Activated CD4-positive, alpha-beta T cell treated with anti-CD3 and anti-CD28 coated beads, Interleukin-2, Interleukin-6, amounts not matched to agents 100 ng/mL and 50 ng/mL, durations not matched to agents 16 hours and 8 hours (primary cell): ENCODE data around the gene MEMO1.
"Not testable (repeated sequence)": the region's sequence is repeated elsewhere in the genome, so short reads cannot be mapped to it uniquely, and the experiment has no call there.

ENCODE experiments used
- DNase-seq: peaks from one replicate; pipeline ENCODE4 v3.0.0-alpha.2; 2020

Gene MEMO1

GRCh38 chr2:31956312-31956711 is 54.5 kb downstream of the MEMO1 start:
- DNase-seq = no peak

- DNase-seq = not testable (repeated sequence)
Measured at GRCh38 chr2:31953095-31953494, 57.7 kb downstream of the MEMO1 start.

- peak; percentile 73 for DNase-seq
Measured at GRCh38 chr2:31950946-31951562, 59.8 kb downstream of the MEMO1 start.

GRCh38 chr2:31947871-31948270 is 62.9 kb downstream of the MEMO1 start:
- no peak for DNase-seq

- no peak for DNase-seq
Measured at GRCh38 chr2:31946838-31947237, 64.0 kb downstream of the MEMO1 start.

GRCh38 chr2:31945572-31945935 is 65.3 kb downstream of the MEMO1 start:
- DNase-seq = no peak

- no peak for DNase-seq
Measured at GRCh38 chr2:31944828-31945571, 65.8 kb downstream of the MEMO1 start.

GRCh38 chr2:31943636-31944225 is 67.1 kb downstream of the MEMO1 start:
- peak; percentile 40 for DNase-seq

GRCh38 chr2:31940920-31941319 is 69.9 kb downstream of the MEMO1 start:
- no peak for DNase-seq

- no peak for DNase-seq
Measured at GRCh38 chr2:31937741-31938140, 73.1 kb downstream of the MEMO1 start.

GRCh38 chr2:31935370-31935769 is 75.4 kb downstream of the MEMO1 start:
- no peak for DNase-seq

GRCh38 chr2:31933066-31933465 is 77.7 kb downstream of the MEMO1 start:
- no peak for DNase-seq

GRCh38 chr2:31932589-31932988 is 78.2 kb downstream of the MEMO1 start:
- DNase-seq = peak; percentile 36

GRCh38 chr2:31931916-31932315 is 78.9 kb downstream of the MEMO1 start:
- DNase-seq = no peak

- DNase-seq = no peak
Measured at GRCh38 chr2:31925517-31925916, 85.3 kb downstream of the MEMO1 start.

- DNase-seq = no peak
Measured at GRCh38 chr2:31923662-31924061, 87.1 kb downstream of the MEMO1 start.

GRCh38 chr2:31922542-31923408 is 88.0 kb downstream of the MEMO1 start:
- no peak for DNase-seq

- no peak for DNase-seq
Measured at GRCh38 chr2:31920962-31921361, 89.8 kb downstream of the MEMO1 start.

GRCh38 chr2:31919499-31919898 is 91.3 kb downstream of the MEMO1 start:
- DNase-seq = no peak

- DNase-seq = no peak
Measured at GRCh38 chr2:31909661-31910060, 101.1 kb downstream of the MEMO1 start.

- not testable (repeated sequence) for DNase-seq
Measured at GRCh38 chr2:31907491-31907890, 103.3 kb downstream of the MEMO1 start.

GRCh38 chr2:31903109-31903780 is 107.6 kb downstream of the MEMO1 start:
- no peak for DNase-seq

GRCh38 chr2:31901900-31902299 is 108.9 kb downstream of the MEMO1 start:
- no peak for DNase-seq
